OCI-LY7 (cell line): ENCODE measurements around the gene APOL6. TPM values are rescaled to one million over a fixed set of nuclear protein-coding genes. Genes with fewer than 3 reads are reported as not detected.

Experiments
- BruUV-seq: library from RNA; stranded (reverse); fragments of 400-500 nt; replicated peaks from 2 replicates; lab custom pipeline; 2021; lab: Mats Ljungman, UMichigan
- CTCF ChIA-PET: fragments of 300-600 bp; sonication (Branson Sonifier 250); formaldehyde crosslinking; loops from one replicate; lab custom pipeline; 2022; ENCODE audit warnings: antibody characterized with exemption; ENCODE audit not compliant: unreplicated experiment; lab: Charles Lee
- POLR2A ChIA-PET: fragments of 300-600 bp; sonication (Branson Sonifier 250); formaldehyde crosslinking; loops from one replicate; lab custom pipeline; 2022; ENCODE audit warnings: antibody characterized with exemption; lab: Charles Lee
- DNase-seq: peaks from one replicate; pipeline ENCODE4 v3.0.0-alpha.2; 2015; ENCODE audit warnings: low spot score
- H2AFZ ChIP-seq: fragments of 200-600 bp; sonication (generic), shearing (Covaris generic); 2 replicates; pipeline ENCODE4 v1.6.1; 2014; ENCODE audit warnings: mild to moderate bottlenecking, antibody characterized with exemption, low read length, moderate library complexity
- H3K27ac ChIP-seq: fragments of 200-600 bp; sonication (generic); 2 replicates; pipeline ENCODE4 v1.5.1; 2014; ENCODE audit warnings: mixed run types, low read depth, mild to moderate bottlenecking, moderate library complexity, low read length, inconsistent platforms; ENCODE audit not compliant: poor library complexity, severe bottlenecking
- H3K36me3 ChIP-seq: fragments of 200-600 bp; sonication (generic); 2 replicates; pipeline ENCODE4 v1.6.1; 2014; ENCODE audit warnings: mild to moderate bottlenecking, antibody characterized with exemption, low read length, moderate library complexity, mixed read lengths; ENCODE audit not compliant: insufficient read depth
- H3K4me1 ChIP-seq: fragments of 200-600 bp; sonication (generic); 2 replicates; pipeline ENCODE4 v1.5.1; 2014; ENCODE audit warnings: mild to moderate bottlenecking, low read length; ENCODE audit not compliant: insufficient read depth, poor library complexity, severe bottlenecking
- H3K4me2 ChIP-seq: fragments of 200-600 bp; sonication (generic); 2 replicates; pipeline ENCODE4 v1.6.1; 2014; ENCODE audit warnings: mild to moderate bottlenecking, low read length
- H3K4me3 ChIP-seq: fragments of 200-600 bp; sonication (generic); 2 replicates; pipeline ENCODE4 v1.5.1; 2014; ENCODE audit warnings: mild to moderate bottlenecking, low read depth, low read length; ENCODE audit not compliant: poor library complexity, severe bottlenecking
- H3K79me2 ChIP-seq: fragments of 200-600 bp; sonication (generic); 2 replicates; pipeline ENCODE4 v1.6.1; 2016; ENCODE audit warnings: low read depth, mild to moderate bottlenecking, low read length, moderate library complexity, mixed read lengths; ENCODE audit not compliant: insufficient read depth
- H3K9me2 ChIP-seq: fragments of 200-600 bp; sonication (generic); 2 replicates; pipeline ENCODE4 v1.6.1; 2016; ENCODE audit warnings: mild to moderate bottlenecking, low read length, mixed read lengths; ENCODE audit not compliant: insufficient read depth
- H3K9me3 ChIP-seq: fragments of 200-600 bp; sonication (generic); 2 replicates; pipeline ENCODE4 v1.6.1; 2014; ENCODE audit warnings: mild to moderate bottlenecking, mixed run types, low read length, mixed read lengths
- H4K20me1 ChIP-seq: fragments of 200-600 bp; sonication (generic); 2 replicates; pipeline ENCODE4 v1.6.1; 2014; ENCODE audit warnings: mild to moderate bottlenecking, antibody characterized with exemption, low read length, moderate library complexity, mixed read lengths; ENCODE audit not compliant: insufficient read depth
- CTCF ChIP-seq: fragments of 200-600 bp; sonication (generic); conservative IDR thresholded peaks from 2 replicates; pipeline ENCODE4 v1.5.1; 2014; ENCODE audit warnings: mild to moderate bottlenecking, antibody characterized with exemption, low read length, moderate library complexity, mixed read lengths
- EZH2phosphoT487 ChIP-seq: fragments of 200-600 bp; sonication (generic); IDR thresholded peaks from 2 replicates; pipeline ENCODE4 v1.6.1; 2018; ENCODE audit warnings: low read depth, borderline replicate concordance, mild to moderate bottlenecking, mixed run types, antibody characterized with exemption, low read length, moderate library complexity, mixed read lengths
- intact Hi-C: fragments of 100-400 bp; cut with micrococcal nuclease; formaldehyde crosslinking; loops from one replicate; pipeline ENCODE4 v1.10.0; 2022; ENCODE audit not compliant: unreplicated experiment
- total RNA-seq, 2 experiments: library from RNA; depleted of rRNA in 1 of 2; stranded (reverse); fragments of >200 nt in 1 of 2; shearing (Covaris generic) in 1 of 2; gene quantifications; 2 replicates each; pipeline ENCODE4 v1.2.3, GENCODE V29; 2014 to 2022

Gene APOL6
- total RNA-seq, 2 experiments from 2014 or later: 22.0 to 27.8 TPM

- H3K9me3 ChIP-seq: peaks cover 7% of the 10 kb centered on the region; the same call in 1 of the 2 replicates
- no peaks in the 10 kb centered on the region for H4K20me1 ChIP-seq
- ChIA-PET POLR2A (no interaction called here), CTCF (interaction anchor here (0.6 kb wide), 1 partner anchor 435 kb away, joined by 3 read pairs; no protein-coding TSS in a partner anchor)
- H2AFZ ChIP-seq: no peak overlapping the region
- H3K4me1 ChIP-seq: peaks cover 30% of the 10 kb centered on the region
- H3K36me3 ChIP-seq: no peaks in the 10 kb centered on the region
- no peak overlapping the region for H3K27ac ChIP-seq
- no peaks in the 10 kb centered on the region for H3K9me2 ChIP-seq
- TF ChIP-seq EZH2phosphoT487: no peak
- H3K4me2 ChIP-seq: no peak overlapping the region
- intact Hi-C loops: no loop called here
- no peak for DNase-seq
- no TSS peak for BruUV-seq
- no peaks in the 10 kb centered on the region for H3K79me2 ChIP-seq
- H3K4me3 ChIP-seq: no peak overlapping the region
Measured at GRCh38 chr22:35688913-35689675, 40.8 kb downstream of the APOL6 start.

GRCh38 chr22:35690001-35690400, 41.8 kb downstream of the APOL6 start:
- CTCF ChIA-PET: interaction anchor here (0.6 kb wide), 1 partner anchor 434 kb away, joined by 3 read pairs; no protein-coding TSS in a partner anchor
- no peaks in the 10 kb centered on the region for H3K79me2 ChIP-seq
- no peak overlapping the region for H3K4me3 ChIP-seq
- H4K20me1 ChIP-seq: no peaks in the 10 kb centered on the region
- POLR2A ChIA-PET: interaction anchor here (0.6 to 0.8 kb wide), 3 partner anchors 166 to 309 kb away, joined by 4 to 6 read pairs (median 4); no protein-coding TSS in a partner anchor
- H3K36me3 ChIP-seq: no peaks in the 10 kb centered on the region
- peaks cover 7% of the 10 kb centered on the region; the same call in 1 of the 2 replicates for H3K9me3 ChIP-seq
- intact Hi-C loops: no loop called here
- no TSS peak for BruUV-seq
- no peaks in the 10 kb centered on the region for H3K9me2 ChIP-seq
- peaks cover 24% of the 10 kb centered on the region for H3K4me1 ChIP-seq
- H3K4me2 ChIP-seq: no peak overlapping the region
- DNase-seq: no peak
- H2AFZ ChIP-seq: peak overlapping the region; percentile 48; the same call in 1 of the 2 replicates
- H3K27ac ChIP-seq: no peak overlapping the region
- TF ChIP-seq EZH2phosphoT487: no peak
- TF ChIP-seq CTCF: no peak

GRCh38 chr22:35695202-35695601, 47.0 kb downstream of the APOL6 start:
- H3K27ac ChIP-seq: no peak overlapping the region
- no TSS peak for BruUV-seq
- H2AFZ ChIP-seq: no peak overlapping the region
- H3K9me3 ChIP-seq: no peaks in the 10 kb centered on the region
- H3K9me2 ChIP-seq: no peaks in the 10 kb centered on the region
- no peaks in the 10 kb centered on the region for H3K79me2 ChIP-seq
- peaks cover 8% of the 10 kb centered on the region for H3K4me1 ChIP-seq
- intact Hi-C loops: no loop called here
- no peaks in the 10 kb centered on the region for H4K20me1 ChIP-seq
- TF ChIP-seq EZH2phosphoT487: no peak
- TF ChIP-seq CTCF: no peak
- no peak overlapping the region for H3K4me3 ChIP-seq
- POLR2A ChIA-PET: no interaction called here
- H3K36me3 ChIP-seq: no peaks in the 10 kb centered on the region
- CTCF ChIA-PET: no interaction called here
- H3K4me2 ChIP-seq: no peak overlapping the region
- no peak for DNase-seq
